ENCODE measurements around the gene TMCC1.

The TMCC1 gene

GRCh38 chr3:129606636-129607390, 286.7 kb downstream of the TMCC1 start, which contains the start of gene PLXND1:
Gene PLXND1 (minus strand): TSS chr3:129606676. CDS start chr3:129606639, 37 bp downstream.
- peak; percentile 72 for DNase-seq

DNA sequence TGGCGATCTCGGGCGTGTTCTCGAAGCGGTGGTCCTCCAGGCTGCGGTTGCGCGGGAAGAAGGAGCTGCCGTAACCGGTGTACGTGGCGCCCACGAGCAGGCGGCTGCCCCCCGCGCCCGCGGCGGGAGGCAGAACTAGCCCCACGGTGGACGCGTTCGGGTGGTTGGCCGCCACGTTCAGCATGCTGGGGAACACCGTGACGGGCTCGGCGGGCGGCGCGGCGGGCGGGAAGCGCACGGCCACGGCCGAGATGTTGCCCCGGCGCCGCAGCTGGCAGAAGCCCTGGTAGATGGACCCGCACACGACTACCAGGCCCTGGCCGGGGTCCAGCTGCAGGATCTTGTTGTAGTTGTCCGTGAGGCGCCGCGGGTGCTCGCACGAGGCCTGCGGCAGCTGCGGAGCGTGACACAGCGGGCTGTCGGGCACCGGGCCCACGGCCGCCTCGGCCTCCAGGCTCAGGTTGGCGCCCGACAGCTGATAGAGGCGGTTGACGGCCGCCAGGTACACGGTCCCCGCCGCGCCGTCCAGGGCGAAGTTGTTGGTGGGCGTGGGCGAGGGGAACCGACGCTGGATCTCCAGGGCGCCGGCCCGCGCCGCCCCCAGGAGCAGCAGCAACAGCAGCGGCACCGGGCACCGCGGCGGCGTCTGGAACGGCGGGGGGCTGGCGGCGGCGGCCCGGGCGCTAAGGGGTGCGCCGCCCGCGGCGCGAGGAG, 287.4 kb downstream of the TMCC1 start:
- peak; percentile 67 for DNase-seq

DNA sequence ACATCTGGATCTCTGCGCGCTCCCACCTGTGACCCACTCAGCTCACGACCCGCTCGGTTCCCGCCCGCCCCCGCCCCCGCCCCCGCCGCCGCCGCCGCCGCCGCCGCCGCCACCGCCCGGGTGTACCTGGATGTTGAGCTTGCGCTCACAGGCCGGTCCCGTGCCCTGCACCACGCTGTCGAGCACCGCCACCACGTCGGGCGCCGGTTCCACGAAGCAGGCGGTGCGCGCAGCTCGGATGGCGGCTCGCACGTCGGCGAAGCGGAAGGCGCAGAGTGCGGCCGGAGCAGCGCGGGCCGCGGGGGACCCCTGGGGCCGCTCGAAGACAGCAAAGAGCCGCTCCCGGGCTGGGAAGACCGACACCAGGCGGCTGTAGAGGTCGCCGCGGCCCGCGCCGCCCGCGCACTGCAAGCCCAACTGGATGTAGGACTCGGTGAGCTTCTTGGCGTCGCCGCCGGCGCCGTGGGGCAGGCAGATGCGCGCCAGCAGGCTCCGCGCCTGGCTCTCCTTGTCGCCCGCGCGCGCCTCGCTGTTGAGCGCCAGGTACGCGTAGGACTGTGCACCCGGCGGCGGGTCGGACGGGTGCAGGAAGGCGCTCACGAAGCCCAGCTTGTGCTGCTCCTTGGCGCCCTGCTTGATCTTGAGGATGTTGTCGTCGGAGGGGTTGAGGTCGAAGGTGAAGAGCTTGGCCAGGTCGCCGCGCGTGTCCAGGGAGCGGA, 288.1 kb downstream of the TMCC1 start:
- DNase-seq: peak; percentile 78

DNA sequence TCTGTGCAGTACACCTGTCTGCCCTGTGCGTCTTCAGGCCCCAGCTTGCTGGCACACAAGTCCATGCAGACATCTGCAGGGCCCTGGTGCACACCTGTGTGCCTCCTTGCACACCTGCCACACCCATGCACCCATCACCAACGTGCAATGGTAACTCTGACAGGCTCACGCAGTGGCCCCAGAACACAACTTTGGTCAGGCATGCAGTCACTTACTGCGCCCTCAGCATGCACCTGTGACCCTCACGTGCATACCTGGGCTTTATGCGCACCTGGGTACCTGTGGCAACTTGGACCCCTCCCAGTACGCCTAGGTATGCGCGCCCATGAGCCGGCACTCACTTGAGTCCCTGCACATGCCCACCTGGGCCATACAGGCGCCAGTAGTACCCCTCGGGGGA, 288.7 kb downstream of the TMCC1 start:
- no peak for DNase-seq

- DNase-seq: no peak
Measured at GRCh38 chr3:129603991-129604749, 289.3 kb downstream of the TMCC1 start.

GRCh38 chr3:129603561-129603942, 290.0 kb downstream of the TMCC1 start:
- no peak for DNase-seq

GRCh38 chr3:129602730-129603560, 290.6 kb downstream of the TMCC1 start:
- no peak for DNase-seq

DNA sequence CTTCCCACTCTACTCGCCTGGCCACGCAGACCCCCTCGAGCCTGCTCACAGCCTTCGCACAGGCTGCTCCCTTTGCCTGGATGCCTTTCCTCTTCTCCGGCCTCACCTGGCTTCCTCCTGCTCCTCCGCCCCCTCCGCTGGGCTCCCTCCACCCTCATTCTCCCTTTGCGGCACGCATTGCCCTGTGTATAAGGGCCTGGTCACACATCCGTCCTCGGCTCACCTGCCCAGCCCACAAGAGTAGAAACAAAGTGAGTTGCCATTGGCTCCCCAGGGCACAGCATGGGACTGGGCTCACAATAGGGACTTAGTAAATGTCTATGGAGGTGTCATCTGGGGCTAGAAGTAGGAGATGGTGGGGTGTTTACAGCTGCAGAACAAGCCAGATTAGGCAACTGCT, 291.2 kb downstream of the TMCC1 start:
- no peak for DNase-seq

- DNase-seq: no peak
Measured at GRCh38 chr3:129601713-129602112, 291.8 kb downstream of the TMCC1 start.

DNA sequence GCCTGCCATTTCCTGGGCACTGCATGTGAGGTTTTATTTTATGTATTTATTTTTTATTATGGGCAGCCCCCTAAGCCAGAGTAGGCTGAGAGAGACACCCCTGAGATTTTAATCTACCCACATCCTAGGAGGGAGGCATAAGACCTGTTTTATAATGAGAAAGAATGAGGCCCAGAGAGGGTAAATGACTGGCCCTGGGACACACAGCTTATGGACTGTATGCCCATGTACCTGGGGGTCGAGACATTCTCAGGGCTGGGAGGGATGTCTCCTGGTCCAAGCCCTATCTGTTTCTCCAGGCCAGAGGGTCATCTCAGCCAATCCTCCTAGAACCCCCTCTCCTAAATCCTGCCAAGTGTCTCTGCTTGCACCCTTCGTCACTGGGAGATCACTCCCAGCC, 293.2 kb downstream of the TMCC1 start:
- DNase-seq: no peak

GRCh38 chr3:129599607-129600006, 293.9 kb downstream of the TMCC1 start:
- DNase-seq: no peak

DNA sequence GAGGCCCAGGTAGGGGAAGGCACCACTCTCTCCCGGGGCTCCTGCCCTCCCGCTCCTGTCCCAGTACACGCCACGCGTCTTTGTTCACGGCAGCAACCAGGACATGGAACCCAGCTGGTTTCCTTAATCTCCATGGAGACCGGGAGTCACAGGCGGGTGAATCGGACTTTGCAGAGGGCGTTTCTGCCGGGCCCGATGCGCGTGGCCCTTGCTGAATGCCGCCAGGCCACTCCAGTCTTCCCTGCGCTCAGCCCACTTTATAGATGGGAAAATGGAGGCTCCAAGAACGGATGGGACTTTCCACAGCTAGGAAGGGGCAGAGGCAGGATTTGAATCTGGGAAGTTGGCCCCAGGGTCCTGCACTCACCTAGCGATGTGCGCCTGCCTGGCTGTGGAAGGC, 294.4 kb downstream of the TMCC1 start:
- no peak for DNase-seq

DNA sequence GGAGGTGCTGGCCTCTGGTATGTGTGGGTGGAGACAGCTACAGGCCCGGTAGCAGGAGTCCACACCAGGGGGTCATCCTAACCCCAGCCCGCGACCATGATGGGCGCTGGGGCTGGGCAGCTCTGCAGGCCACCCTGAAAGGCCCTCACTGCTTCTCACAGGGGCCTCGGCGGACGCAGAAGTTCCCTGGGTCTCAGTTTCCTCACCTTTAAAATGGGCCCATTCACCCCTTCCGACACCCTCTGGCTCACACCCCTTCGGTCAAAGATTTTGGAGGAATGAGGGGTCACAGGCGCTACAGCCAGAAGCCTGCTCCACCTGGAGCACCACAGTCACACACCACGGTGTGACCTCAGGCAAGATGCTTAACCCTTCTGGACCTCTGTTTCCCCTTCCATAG, 295.0 kb downstream of the TMCC1 start:
- no peak for DNase-seq

DNA sequence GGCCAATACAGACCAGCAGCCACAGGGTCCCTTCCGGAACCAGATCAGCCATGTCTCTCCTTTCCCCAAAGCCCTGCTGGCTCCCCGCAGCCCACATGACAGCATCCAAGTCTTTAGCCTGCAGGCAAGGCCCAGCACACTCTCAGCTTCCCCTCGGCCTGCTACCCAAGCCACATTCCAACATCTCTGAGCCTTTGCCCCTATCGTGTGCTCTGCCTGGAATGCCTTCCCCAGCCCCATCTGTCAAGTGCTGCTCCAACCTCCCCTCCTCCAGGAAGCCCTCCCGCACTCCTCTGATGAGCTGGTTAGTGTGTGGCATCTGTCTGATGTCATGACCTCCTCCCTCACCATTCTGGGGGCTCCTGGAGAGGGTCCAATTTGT, 295.5 kb downstream of the TMCC1 start:
- no peak for DNase-seq
